ENCODE results near the gene SLC28A2. TPM values are rescaled to one million over a fixed set of nuclear protein-coding genes. Genes with fewer than 3 reads are reported as not detected.
"Not testable (repeated sequence)": the region's sequence is repeated elsewhere in the genome, so short reads cannot be mapped to it uniquely, and the experiment has no call there.

The SLC28A2 gene, protein sequence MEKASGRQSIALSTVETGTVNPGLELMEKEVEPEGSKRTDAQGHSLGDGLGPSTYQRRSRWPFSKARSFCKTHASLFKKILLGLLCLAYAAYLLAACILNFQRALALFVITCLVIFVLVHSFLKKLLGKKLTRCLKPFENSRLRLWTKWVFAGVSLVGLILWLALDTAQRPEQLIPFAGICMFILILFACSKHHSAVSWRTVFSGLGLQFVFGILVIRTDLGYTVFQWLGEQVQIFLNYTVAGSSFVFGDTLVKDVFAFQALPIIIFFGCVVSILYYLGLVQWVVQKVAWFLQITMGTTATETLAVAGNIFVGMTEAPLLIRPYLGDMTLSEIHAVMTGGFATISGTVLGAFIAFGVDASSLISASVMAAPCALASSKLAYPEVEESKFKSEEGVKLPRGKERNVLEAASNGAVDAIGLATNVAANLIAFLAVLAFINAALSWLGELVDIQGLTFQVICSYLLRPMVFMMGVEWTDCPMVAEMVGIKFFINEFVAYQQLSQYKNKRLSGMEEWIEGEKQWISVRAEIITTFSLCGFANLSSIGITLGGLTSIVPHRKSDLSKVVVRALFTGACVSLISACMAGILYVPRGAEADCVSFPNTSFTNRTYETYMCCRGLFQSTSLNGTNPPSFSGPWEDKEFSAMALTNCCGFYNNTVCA
- total RNA-seq = not detected
- long read RNA-seq, partial matches to known transcripts = 0 of 2 reads
- long read RNA-seq, other reads (novel, unspliced or antisense) = 2 of 2 reads

- intact Hi-C loops (cut with DNase I) = no loop called here
- no peak for DNase-seq (ENCODE audit: low spot score)
Measured at GRCh38 chr15:45251888-45252287, at the start of gene SLC28A2. Gene SLC28A2, plus strand, starts transcription at chr15:45252234. Its CDS starts 982 bp downstream, at chr15:45253216.

GRCh38 chr15:45203182-45203581 lies 48.9 kb upstream of the SLC28A2 start:
- intact Hi-C loops (cut with DNase I) = no loop called here
- DNase-seq (ENCODE audit: low spot score) = no peak

- intact Hi-C loops (cut with DNase I) = no loop called here
- DNase-seq (ENCODE audit: low spot score) = no peak
Measured at GRCh38 chr15:45205192-45205591, 46.8 kb upstream of the SLC28A2 start.

GRCh38 chr15:45212493-45212892 lies 39.5 kb upstream of the SLC28A2 start:
- intact Hi-C loops (cut with DNase I) = no loop called here
- no peak for DNase-seq (ENCODE audit: low spot score)

- intact Hi-C loops (cut with DNase I) = no loop called here
- DNase-seq (ENCODE audit: low spot score) = no peak
Measured at GRCh38 chr15:45221053-45221599, 30.9 kb upstream of the SLC28A2 start.

GRCh38 chr15:45221967-45222366 lies 30.1 kb upstream of the SLC28A2 start:
- no peak for DNase-seq (ENCODE audit: low spot score)
- intact Hi-C loops (cut with DNase I) = no loop called here

GRCh38 chr15:45224621-45225217 lies 27.3 kb upstream of the SLC28A2 start:
- intact Hi-C loops (cut with DNase I) = no loop called here
- no peak for DNase-seq (ENCODE audit: low spot score)

GRCh38 chr15:45225506-45226273 lies 26.3 kb upstream of the SLC28A2 start:
- intact Hi-C loops (cut with DNase I) = no loop called here
- DNase-seq (ENCODE audit: low spot score) = no peak

DNA sequence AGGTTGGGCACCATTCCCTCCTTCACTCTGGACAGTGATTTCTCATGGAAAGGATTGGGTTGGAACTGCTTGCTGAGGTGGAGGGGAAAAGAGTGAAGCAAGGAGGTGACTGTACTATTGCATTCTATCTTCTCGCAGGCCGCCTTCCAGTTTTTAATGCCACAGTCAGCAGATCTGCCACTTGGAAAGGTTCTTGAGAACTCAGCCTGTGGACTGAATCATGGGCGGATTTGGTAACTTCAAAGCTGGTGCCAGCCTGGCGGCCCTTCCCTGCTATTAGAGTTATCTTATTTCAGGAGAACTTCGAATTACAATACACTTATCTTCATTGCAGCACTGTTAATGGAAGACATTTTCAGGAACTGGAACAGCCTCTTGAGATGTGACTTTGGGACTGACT lies 23.1 kb upstream of the SLC28A2 start:
- DNase-seq (ENCODE audit: low spot score) = no peak

GRCh38 chr15:45230245-45230965 lies 21.6 kb upstream of the SLC28A2 start:
- DNase-seq (ENCODE audit: low spot score) = no peak
- intact Hi-C loops (cut with DNase I) = no loop called here

More for the DNA sequence above, 23.1 kb upstream of the SLC28A2 start:
- intact Hi-C loops (cut with DNase I) = no loop called here

GRCh38 chr15:45231132-45231531 lies 20.9 kb upstream of the SLC28A2 start:
- intact Hi-C loops (cut with DNase I) = no loop called here
- no peak for DNase-seq (ENCODE audit: low spot score)

- intact Hi-C loops (cut with DNase I) = no loop called here
- DNase-seq (ENCODE audit: low spot score) = no peak
Measured at GRCh38 chr15:45231864-45232562, 20.0 kb upstream of the SLC28A2 start.

DNA sequence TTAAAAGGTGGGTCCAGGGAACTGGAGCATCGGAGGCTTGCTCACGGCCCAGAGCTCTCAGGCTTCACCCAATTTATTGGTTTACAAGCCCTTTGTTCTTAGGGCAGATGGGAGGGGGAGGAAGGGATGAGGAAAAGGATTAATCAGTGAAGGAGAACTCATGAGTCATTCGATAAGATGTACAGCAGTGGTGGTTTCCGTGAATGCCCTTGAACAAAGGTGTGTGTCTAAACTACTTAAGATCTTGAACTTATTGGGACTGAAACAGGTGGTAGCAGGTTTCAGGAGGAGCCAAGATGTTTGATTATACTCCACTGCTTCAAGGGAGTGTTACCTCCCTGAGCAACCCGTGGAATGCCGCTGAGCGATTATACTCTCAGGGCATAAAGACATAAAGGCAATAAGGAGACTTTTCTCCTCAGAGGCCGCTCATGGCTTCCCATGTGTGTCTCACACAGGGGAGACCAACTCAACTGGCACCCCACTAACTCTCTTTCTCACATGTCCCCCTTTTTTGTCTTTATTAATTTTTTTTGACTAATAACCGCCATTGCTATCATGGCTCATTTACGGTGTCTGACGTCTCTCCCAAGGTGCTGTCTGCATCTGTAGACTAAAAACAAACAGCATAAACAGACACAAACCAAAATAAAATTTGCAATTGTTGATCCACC lies 17.3 kb upstream of the SLC28A2 start:
- no peak for DNase-seq (ENCODE audit: low spot score)

DNA sequence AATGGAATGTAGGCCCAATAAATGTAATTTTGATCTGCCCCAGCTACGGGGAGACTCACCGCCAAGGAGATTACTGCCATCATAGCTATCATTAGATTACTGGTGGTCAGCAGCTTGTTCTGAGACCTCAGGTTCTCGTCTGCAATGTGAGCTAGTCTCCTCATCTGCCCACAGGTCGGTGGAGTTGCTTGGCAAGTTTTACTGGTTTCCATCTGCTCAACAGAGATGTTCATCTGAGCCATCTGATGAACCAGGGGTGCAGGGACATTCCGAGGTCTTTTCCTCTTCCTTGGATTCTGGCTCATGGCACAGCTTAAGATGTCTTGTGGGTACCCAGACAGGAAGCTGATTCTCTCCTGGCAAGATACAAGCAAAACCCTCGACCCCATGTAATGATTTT lies 15.2 kb upstream of the SLC28A2 start:
- intact Hi-C loops (cut with DNase I); DNase-seq (ENCODE audit: low spot score): not testable (repeated sequence)

More for the DNA sequence above, 17.3 kb upstream of the SLC28A2 start:
- intact Hi-C loops (cut with DNase I) = no loop called here

DNA sequence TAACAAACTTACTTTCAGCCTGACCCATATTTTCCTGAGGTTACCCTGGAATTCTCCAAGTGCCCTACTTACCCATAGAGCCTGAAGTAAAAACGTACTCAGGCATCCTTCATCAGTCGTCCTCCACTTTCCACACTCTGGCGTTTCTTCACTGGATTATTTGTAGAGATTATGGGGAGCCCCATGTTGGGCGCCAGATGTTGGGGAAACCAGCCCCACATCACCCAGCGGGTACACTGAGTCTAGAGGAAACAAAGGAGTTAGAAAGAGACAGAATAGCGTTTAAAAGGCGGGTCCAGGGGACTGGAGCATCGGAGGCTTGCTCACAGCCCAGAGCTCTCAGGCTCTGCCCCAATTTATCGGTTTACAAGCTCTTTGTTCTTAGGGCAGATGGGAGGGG lies 9.7 kb upstream of the SLC28A2 start:
- DNase-seq (ENCODE audit: low spot score) = no peak
- intact Hi-C loops (cut with DNase I) = no loop called here

DNA sequence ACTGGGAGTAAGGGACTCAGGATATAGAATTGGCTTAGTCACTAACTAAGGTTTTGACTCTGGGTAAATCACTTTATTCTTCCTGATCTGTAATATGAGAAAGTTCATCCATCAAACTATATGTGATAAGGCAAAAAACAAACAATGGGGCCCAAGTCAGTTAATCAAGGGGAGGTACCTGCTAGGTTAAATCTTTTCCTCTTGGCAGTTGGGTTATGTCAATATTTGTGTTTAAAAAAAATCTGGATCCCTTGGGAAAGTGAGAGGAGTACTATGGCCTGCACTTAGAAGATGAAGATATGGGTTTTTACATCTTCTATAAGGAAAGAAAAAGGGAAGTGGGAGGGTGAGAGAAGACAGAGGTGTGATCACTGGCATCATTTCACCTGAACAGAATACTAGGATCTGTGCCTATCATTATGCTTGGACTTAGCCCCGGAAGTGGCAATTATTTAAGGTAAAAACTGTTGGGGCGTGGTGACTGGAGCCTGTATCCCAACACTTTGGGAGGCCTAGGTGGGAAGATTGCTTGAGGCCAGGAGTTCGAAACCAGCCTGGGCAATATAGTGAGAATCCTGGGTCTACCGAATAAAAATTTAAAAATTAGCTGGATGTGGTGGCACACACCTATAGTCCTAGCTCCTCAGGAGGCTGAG lies 2.8 kb upstream of the SLC28A2 start:
- no peak for DNase-seq (ENCODE audit: low spot score)
- intact Hi-C loops (cut with DNase I) = no loop called here

- no peak for DNase-seq (ENCODE audit: low spot score)
- intact Hi-C loops (cut with DNase I) = no loop called here
Measured at GRCh38 chr15:45253330-45253729, 1.3 kb downstream of the SLC28A2 start.
